Activated CD8-positive, alpha-beta memory T cell treated with anti-CD3 and anti-CD28 coated beads, Interleukin-2, amount 50 U/mL, for 1 hour (primary cell): Measurements from ENCODE around the gene ZNF30.
"Not testable (repeated sequence)": the region's sequence is repeated elsewhere in the genome, so short reads cannot be mapped to it uniquely, and the experiment has no call there.

ENCODE experiments used
- DNase-seq: peaks from one replicate; pipeline ENCODE4 v3.0.0-alpha.2; 2020; ENCODE audit errors: extremely low read depth

Gene ZNF30

DNA sequence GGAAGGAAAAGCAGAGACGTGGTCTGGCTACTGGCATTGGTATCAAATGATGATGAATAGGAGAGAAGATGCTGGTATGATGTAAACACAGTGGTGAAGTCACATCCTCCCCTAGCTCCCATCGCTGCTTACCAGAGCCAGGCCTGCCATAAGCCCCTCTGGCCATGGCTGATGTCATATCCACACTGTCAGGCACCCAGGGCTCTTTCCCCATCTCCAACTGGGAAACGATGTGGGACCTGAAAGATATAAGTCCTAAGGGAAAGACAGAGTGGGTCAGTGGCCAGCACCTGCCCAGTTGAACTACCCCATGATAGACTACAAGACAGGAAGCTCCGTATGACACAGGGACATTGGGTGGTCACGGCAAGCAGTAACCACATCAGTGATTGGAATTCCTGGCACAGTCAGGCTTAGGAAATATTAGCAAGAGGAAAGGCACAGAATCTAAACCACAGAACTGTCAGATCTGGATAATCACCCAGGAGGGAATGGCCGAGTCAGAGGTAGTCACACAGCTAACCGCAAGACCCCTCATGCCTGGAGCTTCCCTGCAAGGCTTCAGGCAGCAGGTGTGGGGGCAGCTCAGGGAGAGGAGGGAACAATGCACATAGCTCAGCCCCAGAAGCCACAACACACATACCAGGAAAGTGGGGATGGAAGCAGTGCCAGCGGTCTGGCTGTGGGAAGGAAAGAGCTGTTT lies 33.6 kb downstream of the ZNF30 start:
- no peak for DNase-seq

DNA sequence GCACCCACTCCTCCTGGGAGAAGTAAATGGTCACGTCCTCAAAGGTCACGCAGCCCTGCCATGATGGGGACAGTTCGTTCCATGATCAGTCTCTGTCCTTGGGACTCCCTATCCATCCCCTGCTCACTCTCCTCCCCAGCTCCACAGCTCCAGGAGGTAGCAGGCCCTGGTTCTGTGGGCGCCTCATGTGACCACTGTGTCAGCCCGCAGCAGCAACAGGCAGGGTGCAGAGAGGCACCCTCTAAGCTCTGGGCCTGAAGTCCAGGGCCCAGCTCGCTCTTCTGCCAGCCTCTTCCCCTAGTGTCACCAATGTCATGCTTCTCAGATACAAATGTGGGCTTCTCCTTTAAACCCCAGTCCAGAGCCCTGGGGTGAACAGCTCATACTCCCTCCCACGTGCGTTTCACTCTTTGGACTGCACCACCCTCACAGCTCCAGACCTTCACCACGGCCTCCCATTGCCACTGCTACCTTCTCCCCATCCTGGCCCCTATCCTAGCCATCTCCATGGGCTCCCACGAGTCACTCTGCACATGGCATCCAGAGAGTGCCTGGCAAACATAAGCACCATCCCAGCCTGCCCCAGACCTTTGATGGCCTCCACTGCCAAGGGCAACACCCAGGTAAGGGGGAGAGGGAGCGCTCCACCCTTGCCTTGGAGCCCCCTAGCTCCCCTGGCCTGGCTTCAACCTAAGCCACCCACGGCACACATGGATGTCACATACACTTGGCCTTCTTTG lies 34.4 kb downstream of the ZNF30 start:
- DNase-seq = no peak

DNA sequence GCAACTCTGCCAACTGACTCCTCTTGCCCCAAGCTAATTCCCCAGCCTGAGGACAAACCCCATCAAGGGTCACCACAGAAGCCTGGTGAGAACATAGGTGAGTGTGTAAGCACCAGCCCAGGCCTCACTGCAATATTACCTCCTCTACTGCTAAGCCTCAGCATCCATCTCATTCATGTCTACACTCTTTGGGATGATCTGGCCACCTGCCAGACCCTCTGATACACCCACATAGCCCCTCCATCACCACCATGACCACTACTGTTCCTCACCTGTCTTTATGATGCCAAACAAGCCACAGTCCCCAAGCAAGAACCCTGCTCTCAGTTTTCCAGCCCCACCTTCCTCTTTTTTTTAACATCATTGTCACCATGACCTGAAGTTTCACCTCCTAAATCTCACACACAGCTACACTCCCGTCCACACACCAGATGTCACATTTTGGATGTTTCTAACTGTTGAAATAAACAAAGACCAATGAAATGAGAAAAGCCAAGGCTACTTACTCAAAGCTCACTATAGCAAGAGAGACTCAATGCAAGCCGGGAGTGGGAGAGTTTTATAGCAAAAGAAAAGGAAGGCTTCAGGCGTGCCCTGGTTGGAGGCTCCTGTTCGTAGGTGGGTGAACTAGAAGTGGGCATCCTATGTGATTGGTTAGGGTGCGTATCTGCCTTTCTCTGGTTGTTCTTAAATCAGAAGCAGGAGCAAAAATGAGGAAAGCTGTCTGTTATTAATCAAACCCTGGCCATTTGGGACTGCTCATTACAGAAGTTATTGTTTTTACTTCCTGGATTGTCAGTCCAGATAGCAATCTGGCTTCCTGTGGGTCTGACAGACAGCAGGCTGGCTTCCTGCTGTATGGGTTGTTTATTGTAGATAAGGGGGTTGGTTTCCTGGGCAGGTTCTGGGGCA lies 35.3 kb downstream of the ZNF30 start:
- no peak for DNase-seq

DNA sequence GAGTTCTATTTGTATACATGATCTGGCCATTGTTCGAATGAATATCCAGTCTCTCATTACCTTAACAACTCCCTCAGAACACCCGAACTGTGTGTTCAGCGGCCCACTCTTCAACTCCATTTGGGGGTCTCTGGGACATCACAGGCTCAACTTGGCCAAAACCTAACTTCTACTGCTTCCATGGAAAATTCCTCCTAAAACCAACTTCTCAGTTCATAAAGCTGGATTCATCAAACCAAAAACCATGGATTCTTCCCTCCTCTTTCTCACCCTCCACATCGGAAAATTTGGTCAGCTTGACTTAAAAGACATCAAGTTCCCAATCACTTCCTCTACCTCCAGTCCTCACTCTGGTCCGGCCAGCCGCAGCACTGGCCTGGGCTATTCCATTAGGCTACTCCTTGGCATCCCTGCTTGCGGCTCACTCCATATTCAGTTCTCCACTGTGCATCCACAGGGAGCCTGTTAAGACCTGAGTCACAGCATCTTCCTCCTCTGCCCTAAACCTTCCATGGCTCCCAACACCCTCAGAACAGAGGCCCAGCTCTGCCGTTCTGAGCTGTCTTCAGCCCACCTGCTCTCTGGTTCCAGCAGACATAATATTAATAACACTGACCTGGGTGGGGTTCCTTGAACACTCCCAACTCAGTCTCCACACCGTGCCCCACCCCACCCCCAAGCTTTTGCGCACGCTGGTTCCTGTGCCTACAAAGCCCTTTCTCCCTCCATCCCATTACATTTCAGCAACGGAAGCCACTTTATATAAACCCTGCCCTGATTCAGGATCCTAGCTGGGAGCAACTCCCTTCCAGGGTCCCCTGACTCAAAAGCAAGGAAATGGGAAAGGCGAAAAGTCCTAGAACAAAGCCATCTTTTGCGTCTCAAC lies 36.2 kb downstream of the ZNF30 start:
- DNase-seq = no peak

DNA sequence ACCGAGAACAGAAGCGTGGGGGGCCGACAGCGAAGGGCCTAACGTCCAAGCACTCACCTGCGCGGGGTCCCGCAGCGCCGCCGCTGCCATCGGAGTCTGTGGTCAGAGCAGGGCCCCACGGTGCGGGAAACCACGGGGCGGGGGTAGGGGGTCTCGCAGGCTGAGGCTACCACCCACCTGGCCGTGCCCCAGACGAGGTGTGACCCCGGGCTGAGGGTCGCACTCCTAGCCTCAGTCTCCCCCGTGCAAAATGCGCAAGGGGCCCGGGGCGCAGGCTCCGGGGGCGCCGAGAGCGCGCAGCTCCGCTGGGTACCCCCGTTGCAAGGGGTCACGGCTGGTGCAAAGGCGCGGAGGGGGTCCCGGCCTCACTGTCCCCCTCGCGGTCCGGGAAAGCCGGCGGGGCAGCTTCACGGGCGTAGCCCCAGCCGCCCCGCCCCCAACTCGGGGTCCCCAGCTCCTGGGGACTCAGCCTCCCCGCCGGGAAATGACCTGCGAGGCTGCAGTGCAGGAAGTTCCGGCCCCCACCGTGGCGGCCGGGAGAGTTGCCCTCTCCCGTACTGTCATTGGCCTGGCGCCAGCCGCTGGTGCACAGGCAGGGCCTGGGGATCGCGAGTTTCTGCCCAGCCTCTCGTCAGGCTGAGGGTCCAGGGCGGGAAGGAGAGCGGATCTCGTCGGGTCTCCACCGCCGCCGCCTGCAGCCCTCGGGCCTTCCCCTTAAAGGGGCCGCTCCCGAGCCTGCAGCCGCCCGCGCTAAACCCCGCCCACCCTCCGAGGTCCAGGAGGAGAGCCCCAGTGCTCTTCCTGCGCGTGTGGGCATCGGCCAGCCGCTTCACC lies 37.1 kb downstream of the ZNF30 start, which contains the start of gene ZNF792:
ZNF792 (minus strand) TSS at position 657 of the 834 bp plus-strand sequence; CDS start at position 90, 567 bp downstream.
- no peak for DNase-seq

DNA sequence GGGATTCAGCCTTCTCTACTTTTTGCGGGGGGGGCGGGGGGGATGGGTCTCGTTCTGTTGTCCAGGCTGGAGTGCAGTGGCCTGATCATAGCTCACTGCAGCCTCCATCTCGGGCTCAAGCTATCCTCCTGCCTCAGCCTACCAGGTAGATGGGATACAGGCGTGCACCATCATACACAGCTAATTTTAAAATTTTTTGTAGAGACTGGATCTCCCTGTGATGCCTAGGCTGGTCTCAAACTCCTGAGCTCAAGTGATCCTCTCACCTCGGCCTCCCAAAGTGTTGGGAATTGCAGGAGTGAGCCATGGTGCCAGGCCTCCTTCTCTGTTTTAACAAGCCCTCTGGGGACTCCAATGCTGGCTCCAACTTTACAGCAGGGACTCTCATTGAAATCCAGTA lies 37.9 kb downstream of the ZNF30 start:
- no peak for DNase-seq

DNA sequence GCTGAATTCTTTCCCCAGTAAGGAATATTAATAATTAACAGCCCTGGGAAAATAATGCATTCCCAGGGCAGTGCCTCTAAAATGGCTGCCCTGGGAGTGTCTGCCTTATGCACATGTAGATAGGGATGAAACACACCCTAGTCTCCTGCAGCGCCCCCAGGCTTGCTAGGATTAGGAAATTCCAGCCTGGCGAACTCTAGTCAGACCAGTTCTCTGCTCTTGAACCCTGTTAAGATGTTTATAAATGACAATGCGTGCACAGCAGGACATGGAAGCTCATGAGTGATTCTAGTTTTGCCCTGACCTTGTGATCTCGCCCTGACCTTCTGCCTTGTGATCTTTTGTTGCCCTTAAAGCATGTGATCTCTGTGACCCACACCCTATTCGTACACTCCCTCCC lies 38.8 kb downstream of the ZNF30 start:
- not testable (repeated sequence) for DNase-seq

DNA sequence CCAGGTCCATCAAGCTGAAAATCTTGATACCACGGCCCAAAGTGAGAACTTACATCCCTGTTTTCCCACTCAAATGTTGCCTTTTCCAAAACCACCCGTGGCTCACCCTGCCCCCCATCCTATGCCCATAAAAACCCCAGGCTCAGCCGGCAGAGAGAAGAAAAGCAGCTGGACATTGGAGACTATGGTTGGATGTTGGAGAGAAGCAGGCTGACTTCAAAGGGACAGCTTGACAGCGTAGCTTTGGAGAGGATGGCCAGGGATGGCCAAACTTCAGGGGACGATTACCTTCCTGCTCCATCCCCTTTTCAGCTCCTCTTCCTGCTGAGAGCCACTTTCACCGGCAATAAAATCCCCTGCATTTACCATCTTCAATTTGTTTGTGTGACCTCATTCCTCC lies 40.8 kb downstream of the ZNF30 start:
- DNase-seq = no peak

DNA sequence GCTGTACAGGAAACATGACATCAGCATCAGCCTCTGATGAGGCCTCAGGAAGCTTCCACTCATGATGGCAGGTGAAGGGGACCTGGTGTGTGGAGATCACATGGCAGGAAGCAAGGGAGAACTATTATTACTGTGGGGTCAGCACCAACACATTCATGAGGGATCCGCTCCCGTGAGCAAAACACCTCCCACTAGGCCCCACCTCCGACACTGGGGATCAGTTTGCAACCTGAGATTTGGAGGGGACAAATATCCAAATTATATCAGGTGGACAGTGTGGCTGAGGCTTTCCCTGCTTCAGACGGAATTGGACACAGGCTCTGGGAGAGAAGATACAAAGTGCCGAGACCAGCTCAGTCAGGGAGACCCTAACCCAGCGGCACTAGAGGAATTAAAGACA lies 43.0 kb downstream of the ZNF30 start:
- DNase-seq = no peak

DNA sequence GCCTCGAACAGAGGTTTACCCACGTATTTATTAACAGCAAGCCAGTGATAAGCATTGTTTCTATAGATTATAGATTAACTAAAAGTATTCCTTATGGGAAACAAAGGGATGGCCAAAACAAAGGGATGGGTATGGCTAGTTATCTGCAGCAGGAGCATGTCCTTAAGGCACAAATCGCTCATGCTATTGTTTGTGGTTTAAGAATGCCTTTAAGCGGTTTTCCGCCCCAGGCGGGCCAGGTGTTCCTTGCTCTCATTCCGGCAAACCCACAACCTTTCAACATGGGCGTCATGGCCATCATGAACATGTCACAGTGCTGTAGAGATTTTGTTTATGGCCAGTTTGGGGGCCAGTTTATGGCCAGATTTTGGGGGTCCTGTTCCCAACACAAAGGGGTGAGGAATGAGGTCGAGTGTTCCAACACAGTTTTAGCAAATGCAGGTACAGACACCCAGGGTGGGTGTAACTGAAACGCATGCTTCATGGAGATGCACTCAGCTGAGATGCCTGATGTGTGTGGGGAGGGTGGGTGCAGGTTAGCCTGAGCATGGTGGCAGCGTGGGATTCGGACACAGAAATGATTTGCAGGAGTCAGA lies 43.6 kb downstream of the ZNF30 start:
- DNase-seq = not testable (repeated sequence)

DNA sequence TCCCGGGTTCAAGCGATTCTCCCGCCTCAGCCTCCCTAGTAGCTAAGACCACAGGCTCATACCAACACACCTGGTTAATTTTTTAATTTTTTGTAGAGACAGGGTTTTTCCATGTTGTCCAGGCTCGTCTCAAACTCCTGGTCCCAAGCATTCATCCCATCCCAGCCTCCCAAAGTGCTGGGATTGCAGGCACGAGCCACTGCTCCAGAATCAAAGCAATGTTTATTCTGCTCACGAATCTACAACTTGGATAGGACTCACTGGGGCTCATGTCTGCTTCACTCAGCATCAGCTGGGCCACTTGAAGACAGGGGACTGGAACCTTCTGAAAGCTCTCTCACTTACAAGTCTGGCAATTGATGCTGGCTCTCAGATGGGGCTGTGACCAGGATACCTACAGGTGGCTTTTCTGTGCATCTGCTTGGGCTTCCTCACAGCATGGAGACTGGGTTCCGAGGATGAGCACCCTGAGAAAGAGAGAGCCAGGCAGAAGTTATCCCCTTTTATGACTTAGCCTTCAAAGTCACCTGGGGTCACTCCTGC lies 45.5 kb downstream of the ZNF30 start:
- DNase-seq = no peak

DNA sequence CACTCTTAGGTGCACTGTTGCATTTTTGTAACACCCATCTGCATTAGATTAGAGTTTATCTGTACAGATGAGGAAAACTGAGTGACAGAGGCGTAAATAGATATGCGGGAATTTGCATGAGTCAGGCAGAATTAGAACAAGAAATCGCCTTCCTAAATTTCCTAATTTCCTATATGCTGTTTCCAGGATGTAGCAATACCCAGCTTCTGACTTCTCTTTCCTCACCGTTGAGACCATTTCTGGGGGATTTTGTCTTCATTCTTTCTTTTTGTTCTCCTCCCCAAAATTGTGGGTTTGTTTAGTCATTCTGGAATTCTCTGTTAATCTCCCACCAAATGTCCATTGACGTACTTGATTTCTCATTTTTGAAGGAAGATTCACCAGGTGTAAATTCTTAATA lies 47.9 kb downstream of the ZNF30 start:
- DNase-seq = no peak

DNA sequence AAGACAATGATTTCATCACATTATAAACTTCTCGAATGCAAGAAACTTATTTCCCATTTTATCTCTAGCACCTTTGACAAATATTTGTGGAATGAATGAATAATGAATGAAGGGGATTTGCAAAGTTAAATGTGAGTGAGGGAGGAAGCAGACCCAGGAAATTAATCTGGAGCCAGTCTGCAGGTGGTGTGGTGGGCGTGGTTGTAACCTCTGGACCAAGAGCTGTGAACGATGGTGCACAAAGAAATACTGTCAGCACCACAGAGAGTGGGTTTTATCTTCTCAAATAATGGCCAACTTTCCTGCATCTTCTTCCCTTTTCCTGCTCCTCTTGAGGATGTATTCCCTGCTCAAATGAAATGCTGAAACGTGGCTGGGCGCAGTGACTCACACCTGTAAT lies 48.4 kb downstream of the ZNF30 start:
- DNase-seq = no peak

DNA sequence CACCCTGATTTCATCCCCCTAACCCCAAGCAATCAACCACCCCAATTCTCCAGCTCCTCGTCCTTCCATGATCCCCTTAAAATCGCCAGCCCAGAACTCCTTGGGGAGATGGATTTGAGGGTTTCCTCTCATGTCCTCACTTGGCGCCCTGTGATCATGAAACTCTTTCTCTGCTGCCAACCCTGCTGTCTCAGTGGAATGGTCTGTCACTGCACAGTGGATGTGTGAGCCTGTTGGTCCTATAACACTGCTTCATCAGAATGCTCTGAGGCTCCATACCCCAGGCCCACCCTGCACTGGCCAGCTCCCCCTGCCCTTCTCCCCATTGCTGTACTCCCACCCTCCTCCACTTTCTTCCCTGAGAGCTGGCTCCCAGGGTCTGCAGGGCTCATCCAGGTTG lies 49.9 kb downstream of the ZNF30 start:
- DNase-seq = no peak

DNA sequence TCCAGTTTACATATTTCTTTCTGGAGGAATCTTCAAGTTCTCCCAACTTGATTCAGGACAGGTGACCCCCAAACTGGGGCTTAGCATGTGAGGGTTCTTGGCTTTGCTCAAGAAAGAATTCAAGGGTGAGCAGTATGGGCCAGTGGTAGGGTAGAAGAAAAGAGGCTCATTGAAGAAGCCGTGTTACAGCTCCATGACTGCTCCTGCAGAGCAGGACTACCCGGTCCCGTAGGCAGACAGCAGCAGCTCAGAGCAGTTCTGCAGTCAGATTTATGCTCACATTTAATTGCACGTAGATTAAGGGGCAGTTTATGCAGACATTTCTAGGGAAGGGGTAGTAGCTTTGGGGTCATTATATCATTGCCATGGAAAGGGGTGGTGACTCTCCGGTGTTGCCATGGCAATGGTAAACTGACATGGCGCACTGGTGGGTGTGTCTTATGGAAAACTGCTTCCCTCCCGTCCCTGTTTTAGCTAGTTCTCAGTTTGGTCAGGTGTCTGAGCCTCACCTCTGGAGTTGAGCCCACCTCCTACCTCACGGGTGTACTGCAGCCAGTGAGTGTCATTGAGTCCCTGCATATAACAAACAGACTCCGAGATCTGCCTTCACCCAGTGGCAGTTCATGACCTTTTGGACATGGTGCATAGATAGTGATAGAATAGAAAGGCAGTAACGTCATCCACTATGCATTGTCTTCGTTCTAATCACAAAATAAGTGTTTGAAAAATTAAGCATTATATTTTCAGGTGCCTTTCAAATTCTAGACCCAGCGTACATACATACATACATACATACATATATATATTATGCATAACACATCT lies 53.3 kb downstream of the ZNF30 start:
- no peak for DNase-seq

DNA sequence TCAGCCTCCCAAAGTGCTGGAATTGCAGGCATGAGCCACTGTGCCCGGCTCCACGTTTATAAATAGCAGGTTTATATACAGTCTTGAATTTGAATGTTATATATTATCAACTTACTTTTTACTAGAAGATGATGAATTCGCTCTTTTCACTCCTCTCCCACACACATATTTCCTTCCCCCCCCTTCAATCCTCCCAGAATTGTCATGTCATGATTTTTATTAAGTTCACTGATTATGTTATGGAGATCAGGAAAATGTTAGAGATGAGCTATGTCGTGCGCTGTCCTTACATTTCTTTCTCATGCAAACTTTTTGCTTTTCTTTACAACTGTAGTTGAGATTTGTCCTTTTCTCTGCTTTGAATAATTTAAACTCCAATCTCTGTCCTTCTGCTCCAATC lies 55.6 kb downstream of the ZNF30 start:
- DNase-seq = no peak

DNA sequence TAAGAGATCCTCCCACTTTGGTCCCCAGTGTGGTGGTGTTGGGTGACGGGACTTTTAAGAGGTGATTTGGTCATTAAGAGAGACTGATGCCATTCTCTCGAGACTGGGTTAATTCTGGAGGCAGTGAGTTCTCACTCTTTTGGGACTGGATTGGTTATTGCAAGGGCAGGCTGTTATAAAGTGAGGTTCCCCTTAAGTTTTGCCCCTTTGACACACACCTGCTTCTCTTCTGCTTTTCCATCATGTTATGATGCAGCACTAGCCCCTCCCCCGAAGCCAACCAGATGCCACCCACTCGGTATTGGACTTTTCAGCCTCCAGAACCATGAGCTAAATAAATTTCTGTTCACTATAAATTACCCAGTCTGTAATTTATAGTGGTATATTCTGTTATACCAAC lies 57.1 kb downstream of the ZNF30 start:
- DNase-seq = no peak

DNA sequence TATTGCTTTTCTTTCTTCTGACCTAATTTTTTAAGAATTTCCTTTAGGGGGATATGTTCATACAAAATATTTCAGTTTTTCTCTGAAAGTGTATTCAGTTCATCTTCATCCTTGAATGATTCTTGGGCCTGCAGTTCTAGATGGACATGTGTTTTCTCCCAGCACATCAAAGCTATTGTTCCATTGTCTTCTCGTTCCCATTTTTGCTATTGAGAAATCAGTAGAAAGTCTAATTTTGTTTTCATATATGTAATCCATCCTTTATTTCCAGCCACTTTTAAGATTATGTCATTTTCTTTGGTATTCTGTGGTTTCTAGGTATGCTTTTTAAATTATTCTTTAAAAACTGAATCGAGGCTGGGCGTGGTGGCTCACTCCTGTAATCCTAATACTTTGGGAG lies 57.6 kb downstream of the ZNF30 start:
- no peak for DNase-seq
